ENCODE measurements around the gene PES1. TPM values are rescaled to one million over a fixed set of nuclear protein-coding genes. Genes with fewer than 3 reads are reported as not detected.

Gene PES1
- total RNA-seq, 1 experiment from 2014 or later = 167 TPM

DNA sequence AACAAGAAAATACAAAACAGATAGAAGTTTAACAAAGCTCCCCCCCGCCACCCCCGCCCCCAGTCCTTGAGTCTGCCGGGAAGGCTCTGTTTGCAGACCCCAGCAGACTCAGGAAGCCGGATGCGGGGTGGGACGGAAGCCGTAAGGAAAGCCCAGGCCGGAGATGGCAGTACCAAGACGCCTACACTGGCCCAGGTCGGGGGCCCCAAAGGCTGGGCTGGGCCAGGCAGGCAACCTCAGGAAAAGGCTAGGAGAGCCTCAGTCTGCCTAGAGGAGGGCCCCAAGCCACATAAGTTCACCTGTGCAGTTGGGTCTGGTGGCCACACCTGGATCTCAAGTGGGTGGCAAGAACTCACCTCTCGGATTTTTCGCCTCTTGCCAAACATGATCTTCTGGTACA lies 13.2 kb downstream of the PES1 start:
- intact Hi-C loops (cut with micrococcal nuclease) = no loop called here
- peaks cover 42 to 73% of the 10 kb centered on the region in 2 experiments; a peak in 3 of 4 replicates for H3K36me3 ChIP-seq (ENCODE audit: control insufficient read depth in 1 of 2, insufficient read depth in 2 of 2, low read length in 2 of 2)
- no peak for TF ChIP-seq ATF3 (IDR thresholded peaks at IDR 0.05)
- TF ChIP-seq, protein P1, sequence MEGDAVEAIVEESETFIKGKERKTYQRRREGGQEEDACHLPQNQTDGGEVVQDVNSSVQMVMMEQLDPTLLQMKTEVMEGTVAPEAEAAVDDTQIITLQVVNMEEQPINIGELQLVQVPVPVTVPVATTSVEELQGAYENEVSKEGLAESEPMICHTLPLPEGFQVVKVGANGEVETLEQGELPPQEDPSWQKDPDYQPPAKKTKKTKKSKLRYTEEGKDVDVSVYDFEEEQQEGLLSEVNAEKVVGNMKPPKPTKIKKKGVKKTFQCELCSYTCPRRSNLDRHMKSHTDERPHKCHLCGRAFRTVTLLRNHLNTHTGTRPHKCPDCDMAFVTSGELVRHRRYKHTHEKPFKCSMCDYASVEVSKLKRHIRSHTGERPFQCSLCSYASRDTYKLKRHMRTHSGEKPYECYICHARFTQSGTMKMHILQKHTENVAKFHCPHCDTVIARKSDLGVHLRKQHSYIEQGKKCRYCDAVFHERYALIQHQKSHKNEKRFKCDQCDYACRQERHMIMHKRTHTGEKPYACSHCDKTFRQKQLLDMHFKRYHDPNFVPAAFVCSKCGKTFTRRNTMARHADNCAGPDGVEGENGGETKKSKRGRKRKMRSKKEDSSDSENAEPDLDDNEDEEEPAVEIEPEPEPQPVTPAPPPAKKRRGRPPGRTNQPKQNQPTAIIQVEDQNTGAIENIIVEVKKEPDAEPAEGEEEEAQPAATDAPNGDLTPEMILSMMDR (IDR thresholded peaks at IDR 0.05 in 2 of 3, conservative IDR thresholded peaks at IDR 0.05 in 1 of 3; ENCODE audit: borderline replicate concordance in 1 of 3, insufficient read depth in 1 of 3, low read depth in 2 of 3, low read length in 2 of 3) = no peak
- peaks cover 4 to 8% of the 10 kb centered on the region in 2 experiments; a peak in 3 of 4 replicates for H3K4me1 ChIP-seq (ENCODE audit: control insufficient read depth in 1 of 2, insufficient read depth in 2 of 2, low read length in 2 of 2)
- no peaks in the 10 kb centered on the region for H3K9me2 ChIP-seq (ENCODE audit: insufficient read depth)
- H3K9me3 ChIP-seq (ENCODE audit: control insufficient read depth in 1 of 2, insufficient read depth in 1 of 2, low read depth in 1 of 2, low read length in 2 of 2) = no peaks in the 10 kb centered on the region
- ChIA-PET RAD21 (ENCODE audit: low non-redundant PET in 1 of 2, low total read pairs in 2 of 2, uncharacterized antibody in 2 of 2, unreplicated experiment in 2 of 2) (no interaction called here), POLR2A (no interaction called here), CTCF (no interaction called here)
- peaks cover 10% of the 10 kb centered on the region; the same call in 1 of the 2 replicates for H3K79me2 ChIP-seq (ENCODE audit: insufficient read depth, low read length)
- no peak overlapping the region for H3K4me3 ChIP-seq (replicated peaks in 1 of 2; ENCODE audit: low read depth in 1 of 2, low read length in 2 of 2)
- no TSS peak for BruUV-seq (replicated peaks)
- no peaks in the 10 kb centered on the region for H3K27me3 ChIP-seq (ENCODE audit: insufficient read depth, low read length)
- no peak overlapping the region for H3K9ac ChIP-seq (ENCODE audit: low read length)
- no peak overlapping the region for H3K4me2 ChIP-seq (ENCODE audit: low read length)
- no peak for DNase-seq (ENCODE audit: low read depth, low spot score)
- no peak for ATAC-seq
- H2AFZ ChIP-seq (ENCODE audit: low read depth, low read length, poor library complexity, severe bottlenecking) = no peak overlapping the region
- H3K27ac ChIP-seq (ENCODE audit: low read depth, low read length) = no peak overlapping the region
- H4K20me1 ChIP-seq (ENCODE audit: insufficient read depth) = no peaks in the 10 kb centered on the region

DNA sequence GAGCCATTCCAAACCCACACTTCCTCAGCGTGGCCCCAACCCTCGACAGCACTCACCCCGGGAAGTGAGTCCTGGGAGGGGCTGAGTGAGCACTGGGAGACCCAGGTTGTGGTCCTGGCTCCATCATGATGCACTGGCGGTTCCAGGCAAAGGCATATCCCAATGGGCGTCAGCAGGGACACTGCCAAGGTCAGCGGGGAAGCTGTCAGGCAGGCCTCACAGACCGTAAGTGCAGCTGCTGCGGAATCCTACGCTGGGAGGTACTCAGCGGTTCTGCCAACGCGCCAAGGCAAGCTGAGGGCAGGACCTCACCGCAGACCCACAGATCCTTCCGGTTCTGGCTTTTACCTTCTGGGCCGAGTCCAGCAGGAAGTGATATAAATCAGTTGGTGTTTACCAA lies 15.9 kb downstream of the PES1 start:
- DNase-seq (ENCODE audit: low read depth, low spot score) (no peak), ATAC-seq (no peak)
- Histone ChIP-seq H3K79me2 (ENCODE audit: insufficient read depth, low read length) (no peaks in the 10 kb centered on the region), H3K27ac (ENCODE audit: low read depth, low read length) (no peak overlapping the region), H3K9me3 (ENCODE audit: control insufficient read depth in 1 of 2, insufficient read depth in 1 of 2, low read depth in 1 of 2, low read length in 2 of 2) (no peaks in the 10 kb centered on the region), H3K9me2 (ENCODE audit: insufficient read depth) (no peaks in the 10 kb centered on the region), H3K9ac (ENCODE audit: low read length) (no peak overlapping the region), H4K20me1 (ENCODE audit: insufficient read depth) (no peaks in the 10 kb centered on the region), H3K4me3 (replicated peaks in 1 of 2; ENCODE audit: low read depth in 1 of 2, low read length in 2 of 2) (no peak overlapping the region), H2AFZ (ENCODE audit: low read depth, low read length, poor library complexity, severe bottlenecking) (no peak overlapping the region), H3K4me2 (ENCODE audit: low read length) (no peak overlapping the region), H3K27me3 (ENCODE audit: insufficient read depth, low read length) (no peaks in the 10 kb centered on the region), H3K36me3 (ENCODE audit: control insufficient read depth in 1 of 2, insufficient read depth in 2 of 2, low read length in 2 of 2) (peaks cover 33 to 48% of the 10 kb centered on the region in 2 experiments; a peak in 3 of 4 replicates), H3K4me1 (ENCODE audit: control insufficient read depth in 1 of 2, insufficient read depth in 2 of 2, low read length in 2 of 2) (peaks cover 6 to 22% of the 10 kb centered on the region in 2 experiments; a peak in 3 of 4 replicates)
- intact Hi-C loops (cut with micrococcal nuclease) = no loop called here
- ChIA-PET CTCF (no interaction called here), RAD21 (ENCODE audit: low non-redundant PET in 1 of 2, low total read pairs in 2 of 2, uncharacterized antibody in 2 of 2, unreplicated experiment in 2 of 2) (no interaction called here), POLR2A (no interaction called here)
- BruUV-seq (replicated peaks) = no TSS peak
- no peak for TF ChIP-seq EGR1 (IDR thresholded peaks at IDR 0.05; ENCODE audit: low read depth)
- TF ChIP-seq FOSL1 (IDR thresholded peaks at IDR 0.05; ENCODE audit: low read depth) = no peak
- no peak for TF ChIP-seq ZNF274 (IDR thresholded peaks at IDR 0.05; ENCODE audit: low read depth, low read length)
- no peak for TF ChIP-seq SIN3A (IDR thresholded peaks at IDR 0.05; ENCODE audit: low read depth)

Data from HCT116 (cell line).